GM12891 (cell line): Measurements from ENCODE around the gene CD19.
"Not testable (repeated sequence)": the region's sequence is repeated elsewhere in the genome, so short reads cannot be mapped to it uniquely, and the experiment has no call there.

Source experiments
- DNase-seq: peaks from one replicate; pipeline ENCODE4 v3.0.0; 2011; ENCODE audit warnings: low spot score; ENCODE audit not compliant: insufficient read length
- FAIRE-seq: peaks from 2 replicates; lab custom pipeline; 2011; peaks lifted over from hg19 to GRCh38; lab: Jason Lieb, UNC
- PAX5 ChIP-seq: IDR thresholded peaks from 2 replicates; pipeline ENCODE4 v1.6.1; 2011; ENCODE audit warnings: low read length, moderate library complexity, mild to moderate bottlenecking; ENCODE audit not compliant: insufficient read depth, severe bottlenecking
- POLR2A ChIP-seq: IDR thresholded peaks from 2 replicates; pipeline ENCODE4 v1.6.1; 2011; ENCODE audit warnings: low read depth, low read length, control low read depth
- POLR2AphosphoS5 ChIP-seq: IDR thresholded peaks from 2 replicates; pipeline ENCODE4 v1.6.1; 2011; ENCODE audit warnings: low read depth, low read length, control low read depth
- POU2F2 ChIP-seq: IDR thresholded peaks from 2 replicates; pipeline ENCODE4 v1.6.1; 2011; ENCODE audit warnings: low read depth, mild to moderate bottlenecking, control low read depth, low read length, moderate library complexity
- SPI1 ChIP-seq: IDR thresholded peaks from 2 replicates; pipeline ENCODE4 v1.6.1; 2011; ENCODE audit warnings: low read depth, low read length, control low read depth
- TAF1 ChIP-seq: IDR thresholded peaks from 2 replicates; pipeline ENCODE4 v1.6.1; 2011; ENCODE audit warnings: low read depth, low read length, control low read depth

Gene CD19

DNA sequence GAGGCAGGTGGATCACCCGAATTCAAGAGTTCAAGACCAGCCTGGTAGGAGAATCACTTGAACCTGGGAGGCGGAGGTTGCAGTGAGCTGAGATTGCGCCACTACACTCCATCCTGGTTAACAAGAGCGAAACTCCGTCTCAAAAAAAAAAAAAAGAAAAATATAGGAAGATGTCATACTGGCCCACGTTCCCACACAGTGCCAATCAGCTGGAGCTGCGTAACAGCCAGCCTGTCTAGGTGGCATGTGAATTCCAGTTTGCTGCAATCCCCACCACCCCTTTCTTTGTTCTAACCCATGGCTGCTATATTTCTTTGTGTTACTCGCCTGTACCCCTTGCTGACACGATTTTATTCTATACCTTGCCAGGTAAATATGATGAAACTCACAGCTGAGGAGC lies 26.4 kb downstream of the CD19 start:
- DNase-seq (no peak), FAIRE-seq (no peak)
- TF ChIP-seq SPI1 (no peak), POLR2AphosphoS5 (no peak), POU2F2 (no peak), POLR2A (no peak), PAX5 (no peak)

DNA sequence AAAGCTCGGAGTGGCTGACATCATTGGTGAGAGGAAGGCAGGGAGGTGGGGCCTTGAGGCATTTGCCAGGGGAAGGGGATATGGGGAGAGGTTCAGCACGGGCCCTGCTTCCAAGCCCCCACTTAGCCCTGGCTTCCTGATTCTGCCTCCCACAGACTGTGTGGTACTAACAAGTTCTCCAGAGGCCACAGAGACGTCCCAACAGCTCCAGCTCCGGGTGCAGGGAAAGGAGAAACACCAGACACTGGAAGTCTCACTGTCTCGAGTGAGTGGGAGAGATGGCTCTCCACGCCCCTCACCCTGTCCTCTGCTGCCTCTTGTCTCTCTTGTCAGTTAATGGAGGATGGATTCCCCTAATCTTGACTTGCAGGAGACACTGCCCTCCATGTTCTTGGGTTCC lies 27.1 kb downstream of the CD19 start:
- no peak for DNase-seq
- TF ChIP-seq SPI1 (no peak), POLR2AphosphoS5 (no peak), PAX5 (no peak), POU2F2 (no peak), TAF1 (no peak), POLR2A (no peak)
- FAIRE-seq: no peak

DNA sequence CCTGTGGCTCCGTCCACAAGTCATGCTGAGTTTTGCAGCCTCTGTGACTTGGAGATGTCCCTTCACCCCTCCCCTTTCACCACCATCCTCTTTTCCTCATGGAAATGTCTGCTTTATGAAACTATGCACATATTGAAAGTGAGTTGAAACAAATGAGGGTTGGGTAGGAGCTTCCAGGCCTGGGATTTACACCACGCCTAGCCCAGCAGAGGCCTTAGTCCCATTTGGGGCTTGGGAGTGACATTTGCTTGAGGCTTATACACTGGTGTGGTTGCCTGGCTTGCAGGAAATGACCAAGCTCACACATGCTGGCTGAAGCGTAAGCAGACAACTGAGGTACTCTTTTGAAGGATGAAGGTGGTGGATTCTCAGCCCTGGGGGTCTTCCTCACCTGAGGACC lies 32.3 kb downstream of the CD19 start:
- no peak for TF ChIP-seq PAX5
- TF ChIP-seq TAF1: no peak
- FAIRE-seq (no peak), DNase-seq (no peak)

DNA sequence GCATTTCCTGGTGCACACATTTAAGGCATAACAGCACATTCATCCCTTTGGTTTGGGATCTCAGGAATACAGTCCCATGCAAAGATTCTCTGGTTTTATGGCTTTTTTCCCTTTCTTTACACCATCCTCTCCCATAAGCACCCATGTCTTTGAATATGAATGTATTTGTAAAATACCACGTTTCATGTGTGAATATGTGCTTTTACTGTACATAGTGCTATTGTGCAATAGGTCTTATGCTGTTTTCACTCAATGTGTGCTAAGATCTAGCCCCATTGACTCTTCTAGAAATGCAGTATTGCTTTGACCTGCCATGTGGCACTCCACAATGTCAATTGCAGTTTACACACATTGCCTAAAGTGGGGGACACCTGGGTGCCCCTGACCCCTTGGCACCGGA lies 32.7 kb downstream of the CD19 start:
- TF ChIP-seq TAF1: no peak
- TF ChIP-seq POLR2AphosphoS5: no peak
- no peak for TF ChIP-seq SPI1
- no peak for TF ChIP-seq PAX5
- TF ChIP-seq POU2F2: no peak
- no peak for TF ChIP-seq POLR2A
- FAIRE-seq (no peak), DNase-seq (no peak)

DNA sequence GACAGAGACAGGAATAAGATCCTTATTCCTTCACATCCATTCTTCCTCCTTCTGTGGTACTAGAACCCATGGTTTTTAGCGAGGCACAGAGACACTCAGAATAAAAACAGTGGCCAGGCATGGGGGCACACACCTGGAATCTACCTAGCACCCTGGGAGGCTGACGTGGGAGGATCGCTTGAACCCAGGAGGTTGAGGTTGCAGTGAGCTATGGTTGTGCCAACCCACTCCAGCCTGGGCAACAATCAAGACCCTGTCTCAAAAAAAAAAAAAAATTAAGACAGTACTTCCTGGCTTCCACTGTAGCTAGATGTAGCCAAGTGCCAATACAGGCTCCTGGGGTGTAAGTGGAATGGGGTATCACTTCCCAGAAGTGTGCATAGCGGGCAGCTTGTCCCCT lies 35.4 kb downstream of the CD19 start:
- no peak for FAIRE-seq
- 0 out of 2 replicates have a peak, but pooled peaks have one; percentile 48 for TF ChIP-seq POLR2AphosphoS5
- TF ChIP-seq PAX5: no peak
- TF ChIP-seq POLR2A: no peak
- TF ChIP-seq TAF1: no peak
- TF ChIP-seq SPI1: no peak
- TF ChIP-seq POU2F2: no peak
- no peak for DNase-seq

DNA sequence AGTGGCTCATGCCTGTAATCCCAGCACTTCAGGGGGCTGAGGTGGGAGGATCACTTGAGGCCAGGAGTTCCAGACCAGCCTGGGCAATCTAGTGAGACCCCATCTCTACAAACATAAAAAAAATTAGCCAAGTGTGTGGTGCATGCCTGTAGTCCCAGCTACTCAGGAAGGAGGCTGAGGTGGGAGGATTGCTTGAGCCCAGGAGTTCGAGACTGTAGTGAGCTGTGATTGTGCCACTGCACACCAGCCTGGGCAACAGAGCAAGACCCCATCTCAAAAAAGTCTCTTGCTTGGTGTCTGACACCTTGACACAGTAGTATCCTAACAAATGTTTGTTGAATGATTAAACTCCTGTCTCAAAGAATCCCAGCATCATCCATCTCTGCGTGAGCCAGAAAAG lies 37.9 kb downstream of the CD19 start:
- not testable (repeated sequence) for DNase-seq, FAIRE-seq

DNA sequence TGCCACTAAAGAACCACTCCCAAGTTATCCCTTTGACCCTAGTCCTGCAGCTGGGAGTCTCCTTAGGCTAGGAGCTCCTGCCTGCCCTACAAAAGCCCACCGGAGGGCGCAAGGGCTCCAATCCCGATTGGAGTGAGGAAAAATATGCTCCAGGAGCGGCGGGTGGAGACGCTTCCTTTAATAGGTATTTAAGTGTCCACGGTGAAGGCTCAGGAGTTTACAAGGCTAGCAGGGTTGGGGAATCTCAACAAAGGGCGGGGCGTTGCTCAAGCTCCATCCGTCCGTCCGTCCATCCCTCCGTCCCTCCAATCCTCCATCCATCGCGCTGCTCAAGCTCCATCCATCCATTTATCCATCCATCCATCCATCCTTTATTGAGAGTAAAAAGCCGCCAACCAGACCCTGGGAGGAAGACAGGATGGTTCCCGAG lies 42.3 kb downstream of the CD19 start:
- TF ChIP-seq POU2F2 (no peak), POLR2A (no peak), PAX5 (no peak), POLR2AphosphoS5 (no peak), TAF1 (no peak)
- FAIRE-seq (no peak), DNase-seq (no peak)

DNA sequence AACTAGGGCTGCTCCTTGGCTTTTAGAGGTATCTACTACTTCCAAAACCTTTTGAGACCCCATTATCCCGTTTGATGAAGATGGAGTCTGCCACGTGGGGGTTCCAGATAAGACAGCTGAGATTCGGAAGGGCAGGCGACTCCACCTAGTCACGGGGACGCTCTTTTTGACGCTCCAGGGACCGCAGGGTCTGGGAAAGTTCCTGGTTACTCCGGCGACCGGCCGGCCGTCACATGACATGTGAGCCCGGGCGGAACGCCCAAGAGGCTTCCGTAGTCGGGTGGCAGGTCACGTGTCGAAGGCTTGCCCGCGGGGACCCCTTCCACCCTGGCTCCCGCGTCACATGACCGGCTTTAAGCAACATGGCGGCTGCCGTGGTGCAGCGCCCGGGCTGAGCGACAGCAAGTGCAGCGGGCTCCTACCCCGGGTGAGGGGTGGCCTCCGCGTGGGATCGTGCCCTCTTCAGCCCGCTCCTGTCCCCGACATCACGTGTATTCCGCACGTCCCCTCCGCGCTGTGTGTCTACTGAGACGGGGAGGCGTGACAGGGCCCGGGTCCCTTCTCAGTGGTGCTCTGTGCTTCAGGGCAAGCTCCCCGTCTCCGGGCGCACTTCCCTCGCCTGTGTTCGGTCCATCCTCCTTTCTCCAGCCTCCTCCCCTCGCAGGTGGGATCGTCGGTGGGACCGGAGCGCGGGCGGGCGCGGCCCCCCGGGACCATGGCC lies 42.8 kb downstream of the CD19 start, which contains the start of gene SPNS1:
TSS of gene SPNS1 (plus strand) at position 342 of the 721 bp plus-strand sequence. CDS start at position 716, 374 bp downstream.
- DNase-seq: peak; percentile 99
- TF ChIP-seq PAX5: peak; percentile 99
- TF ChIP-seq POU2F2: peak; percentile 58
- peak; percentile 42; the same call in 1 of the 2 replicates for TF ChIP-seq POLR2AphosphoS5
- TF ChIP-seq SPI1: no peak
- TF ChIP-seq POLR2A: peak; percentile 82
- TF ChIP-seq TAF1: peak; percentile 92
- peak; percentile 89 for FAIRE-seq

DNA sequence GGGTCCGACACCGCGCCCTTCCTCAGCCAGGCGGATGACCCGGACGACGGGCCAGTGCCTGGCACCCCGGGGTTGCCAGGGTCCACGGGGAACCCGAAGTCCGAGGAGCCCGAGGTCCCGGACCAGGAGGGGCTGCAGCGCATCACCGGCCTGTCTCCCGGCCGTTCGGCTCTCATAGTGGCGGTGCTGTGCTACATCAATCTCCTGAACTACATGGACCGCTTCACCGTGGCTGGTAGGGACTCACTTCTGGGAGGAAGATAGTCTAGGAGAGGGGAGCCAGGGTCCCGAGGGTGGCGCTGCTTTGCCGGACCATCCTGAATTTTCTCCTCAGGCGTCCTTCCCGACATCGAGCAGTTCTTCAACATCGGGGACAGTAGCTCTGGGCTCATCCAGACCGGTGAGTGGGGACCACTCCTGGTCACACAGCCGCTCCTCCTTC lies 43.4 kb downstream of the CD19 start:
- FAIRE-seq (no peak), DNase-seq (no peak)
- TF ChIP-seq POU2F2 (no peak), POLR2AphosphoS5 (no peak), PAX5 (no peak), POLR2A (no peak), TAF1 (no peak), SPI1 (no peak)

DNA sequence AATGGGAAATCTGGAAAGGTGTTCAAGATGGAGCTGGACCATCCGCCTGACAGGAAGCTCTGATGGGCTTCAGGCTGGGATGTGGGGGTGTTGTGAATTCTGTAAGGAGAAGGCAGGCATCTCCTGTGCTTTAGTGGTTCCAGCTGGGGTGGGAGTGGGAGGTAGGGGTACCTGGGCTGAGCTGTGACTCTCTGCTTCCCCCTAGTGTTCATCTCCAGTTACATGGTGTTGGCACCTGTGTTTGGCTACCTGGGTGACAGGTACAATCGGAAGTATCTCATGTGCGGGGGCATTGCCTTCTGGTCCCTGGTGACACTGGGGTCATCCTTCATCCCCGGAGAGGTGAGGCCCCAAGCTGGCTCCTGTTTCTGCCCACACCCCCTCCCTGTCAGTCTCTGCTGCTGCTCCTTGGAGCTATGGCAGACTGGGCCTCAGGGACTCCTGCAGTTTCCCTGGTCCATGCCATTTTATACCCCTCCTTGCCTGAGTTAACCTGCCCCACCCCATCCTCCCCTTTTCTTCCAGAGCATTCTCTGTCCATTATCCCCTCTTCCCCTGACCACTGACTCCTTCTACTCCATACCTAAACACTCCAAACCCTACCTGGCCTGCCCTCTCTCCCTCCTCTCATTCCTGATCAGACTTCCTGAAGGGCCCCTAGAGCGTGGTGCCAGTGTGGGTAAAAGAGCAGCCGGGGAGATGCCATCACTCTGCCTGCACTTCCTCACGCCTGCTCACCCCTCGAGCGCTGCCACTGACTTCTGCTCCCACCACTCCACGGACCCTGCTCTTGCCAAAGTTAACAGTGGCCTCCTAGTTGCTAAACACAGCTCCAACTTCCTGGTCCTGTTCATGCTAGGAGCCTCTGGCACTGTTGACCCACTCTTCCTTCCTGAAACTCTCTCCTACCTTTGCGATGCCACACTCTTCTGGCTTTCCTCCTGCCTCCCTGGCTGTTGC lies 46.2 kb downstream of the CD19 start:
- FAIRE-seq: peak; percentile 33
- no peak for DNase-seq
- TF ChIP-seq POU2F2 (no peak), POLR2A (no peak), POLR2AphosphoS5 (no peak), PAX5 (no peak), TAF1 (no peak), SPI1 (no peak)

DNA sequence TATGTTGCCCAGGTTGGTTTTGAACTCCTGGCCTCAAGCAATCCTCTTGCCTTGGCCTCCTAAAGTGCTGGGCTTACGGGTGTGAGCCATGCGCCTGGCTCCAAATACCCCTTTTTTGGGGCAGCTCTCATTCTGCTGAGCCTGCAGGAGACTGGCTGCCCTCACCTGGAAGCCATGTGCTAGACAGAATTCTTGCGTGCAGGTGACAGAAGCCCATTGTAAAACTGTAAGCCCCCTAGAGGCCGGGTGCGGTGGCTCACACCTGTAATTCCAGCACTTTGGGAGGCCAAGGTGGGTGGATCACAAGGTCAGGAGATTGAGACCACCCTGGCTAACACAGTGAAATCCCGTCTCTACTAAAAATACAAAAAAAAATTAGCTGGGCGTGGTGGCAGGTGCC lies 48.6 kb downstream of the CD19 start:
- not testable (repeated sequence) for DNase-seq, FAIRE-seq
